Brain microvascular endothelial cell (primary cell): Measurements from ENCODE around the gene SLC16A7.

ENCODE experiments used
- DNase-seq: peaks from one replicate; pipeline ENCODE4 v3.0.0-alpha.2; 2020
- H3K27ac ChIP-seq: fragments of 250-450 bp; sonication (Bioruptor Pico); 2 replicates; pipeline ENCODE4 v1.5.1; 2020; ENCODE audit warnings: mild to moderate bottlenecking, moderate library complexity
- H3K27me3 ChIP-seq: fragments of 250-450 bp; sonication (Bioruptor Pico); replicated peaks from 2 replicates; pipeline ENCODE4 v1.5.1; 2020; ENCODE audit warnings: mild to moderate bottlenecking
- H3K36me3 ChIP-seq: fragments of 250-450 bp; sonication (Bioruptor Pico); replicated peaks from 2 replicates; pipeline ENCODE4 v1.5.1; 2020; ENCODE audit warnings: mild to moderate bottlenecking
- H3K4me3 ChIP-seq: 2 replicates; pipeline ENCODE4 v1.5.1; 2011; ENCODE audit warnings: low read depth, mild to moderate bottlenecking, control low read depth, low read length, moderate library complexity
- in situ Hi-C: cut with HindIII; loops from 2 replicates; pipeline ENCODE4 v1.10.0; 2017; ENCODE audit warnings: low sequenced_read_pairs, low pct_ligation_motif_present
- TF ChIP-seq, protein P1 (sequence below): IDR thresholded peaks from 2 replicates; pipeline ENCODE4 v1.5.1; 2011; ENCODE audit warnings: low read depth, mild to moderate bottlenecking, moderate library complexity, low read length, control low read depth, inconsistent platforms; ENCODE audit errors: missing control alignments

Gene SLC16A7

DNA sequence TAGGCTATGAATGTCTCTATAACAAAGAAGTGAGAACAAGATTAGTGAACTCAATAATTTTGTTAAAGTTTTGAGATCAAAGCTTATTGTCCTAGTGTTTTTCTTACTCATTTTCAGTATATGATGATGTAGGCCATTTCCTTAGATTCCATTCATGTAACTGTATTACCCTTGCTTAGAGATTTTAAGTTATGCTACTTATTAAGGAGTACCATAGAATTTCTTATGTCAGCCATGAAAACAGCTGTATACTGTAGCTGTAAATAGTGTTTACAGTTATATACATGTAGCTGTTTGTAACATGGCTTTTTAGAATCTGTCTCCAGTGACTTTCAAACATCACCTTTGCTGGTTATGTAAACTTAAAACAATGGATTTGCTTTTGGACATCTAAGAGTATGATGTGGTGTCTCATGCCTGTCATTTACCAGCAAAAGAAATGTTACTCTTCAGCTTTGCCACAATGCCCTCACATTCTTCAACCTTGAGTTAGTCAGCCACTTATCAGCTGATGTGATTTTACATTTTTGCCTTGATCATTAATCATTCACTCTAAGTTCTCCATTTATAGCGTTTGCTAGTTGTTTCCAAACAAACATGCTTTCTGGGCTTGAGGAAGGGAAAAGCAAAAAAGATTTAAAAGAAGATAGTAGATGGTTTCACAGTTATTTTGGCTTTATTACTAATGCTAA is 55.5 kb downstream of the SLC16A7 start:
- peak overlapping the region; percentile 32 for H3K27ac ChIP-seq
- no peaks in the 10 kb centered on the region for H3K27me3 ChIP-seq
- DNase-seq, result peak; percentile 32
- TF ChIP-seq, protein P1, sequence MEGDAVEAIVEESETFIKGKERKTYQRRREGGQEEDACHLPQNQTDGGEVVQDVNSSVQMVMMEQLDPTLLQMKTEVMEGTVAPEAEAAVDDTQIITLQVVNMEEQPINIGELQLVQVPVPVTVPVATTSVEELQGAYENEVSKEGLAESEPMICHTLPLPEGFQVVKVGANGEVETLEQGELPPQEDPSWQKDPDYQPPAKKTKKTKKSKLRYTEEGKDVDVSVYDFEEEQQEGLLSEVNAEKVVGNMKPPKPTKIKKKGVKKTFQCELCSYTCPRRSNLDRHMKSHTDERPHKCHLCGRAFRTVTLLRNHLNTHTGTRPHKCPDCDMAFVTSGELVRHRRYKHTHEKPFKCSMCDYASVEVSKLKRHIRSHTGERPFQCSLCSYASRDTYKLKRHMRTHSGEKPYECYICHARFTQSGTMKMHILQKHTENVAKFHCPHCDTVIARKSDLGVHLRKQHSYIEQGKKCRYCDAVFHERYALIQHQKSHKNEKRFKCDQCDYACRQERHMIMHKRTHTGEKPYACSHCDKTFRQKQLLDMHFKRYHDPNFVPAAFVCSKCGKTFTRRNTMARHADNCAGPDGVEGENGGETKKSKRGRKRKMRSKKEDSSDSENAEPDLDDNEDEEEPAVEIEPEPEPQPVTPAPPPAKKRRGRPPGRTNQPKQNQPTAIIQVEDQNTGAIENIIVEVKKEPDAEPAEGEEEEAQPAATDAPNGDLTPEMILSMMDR, result no peak
- H3K4me3 ChIP-seq, result no peak overlapping the region
- no peaks in the 10 kb centered on the region for H3K36me3 ChIP-seq
- in situ Hi-C loops, result no loop called here

DNA sequence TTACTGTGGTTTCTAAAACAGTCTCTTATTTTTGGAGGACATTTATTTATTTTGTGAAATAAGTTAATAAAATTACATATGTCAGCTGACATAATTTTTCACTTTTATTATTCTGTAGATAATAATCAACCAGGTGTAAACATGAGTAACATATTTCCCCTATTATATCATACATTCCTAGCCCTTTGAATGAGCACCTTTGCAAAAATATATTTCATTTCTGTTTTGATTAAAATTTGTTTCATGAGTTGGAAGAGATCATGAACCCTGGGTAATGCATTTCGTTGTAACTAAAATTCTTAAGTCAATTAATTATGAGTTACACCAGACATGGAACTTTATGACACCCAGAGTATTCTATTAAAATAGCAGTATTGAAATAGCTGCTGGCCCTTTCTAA is 56.3 kb downstream of the SLC16A7 start:
- in situ Hi-C loops, result no loop called here
- DNase-seq, result no peak
- H3K36me3 ChIP-seq, result no peaks in the 10 kb centered on the region
- H3K27me3 ChIP-seq, result no peaks in the 10 kb centered on the region
- H3K27ac ChIP-seq, result no peak overlapping the region
- TF ChIP-seq, protein P1, result no peak
- no peak overlapping the region for H3K4me3 ChIP-seq

DNA sequence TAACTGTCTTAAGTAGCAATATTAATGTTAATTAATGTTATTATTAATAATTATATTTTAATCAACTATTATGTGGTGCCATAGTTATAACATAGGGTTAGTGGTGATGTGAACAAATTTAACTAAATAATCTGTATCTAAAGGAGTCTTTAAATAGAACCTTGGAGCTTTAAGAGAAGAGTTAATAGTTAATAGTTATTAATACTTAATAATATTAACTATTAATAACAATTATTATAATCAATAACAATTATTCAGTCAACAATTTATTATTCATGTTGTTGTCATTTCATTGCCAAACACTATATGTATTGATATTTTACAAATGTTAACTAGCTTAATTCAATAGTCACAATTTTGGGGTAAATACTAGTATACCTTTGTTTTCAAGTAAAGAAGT is 58.2 kb downstream of the SLC16A7 start:
- in situ Hi-C loops, result no loop called here
- Histone ChIP-seq H3K27me3 (no peaks in the 10 kb centered on the region), H3K4me3 (no peak overlapping the region), H3K27ac (no peak overlapping the region), H3K36me3 (no peaks in the 10 kb centered on the region)
- TF ChIP-seq, protein P1, result no peak
- no peak for DNase-seq

DNA sequence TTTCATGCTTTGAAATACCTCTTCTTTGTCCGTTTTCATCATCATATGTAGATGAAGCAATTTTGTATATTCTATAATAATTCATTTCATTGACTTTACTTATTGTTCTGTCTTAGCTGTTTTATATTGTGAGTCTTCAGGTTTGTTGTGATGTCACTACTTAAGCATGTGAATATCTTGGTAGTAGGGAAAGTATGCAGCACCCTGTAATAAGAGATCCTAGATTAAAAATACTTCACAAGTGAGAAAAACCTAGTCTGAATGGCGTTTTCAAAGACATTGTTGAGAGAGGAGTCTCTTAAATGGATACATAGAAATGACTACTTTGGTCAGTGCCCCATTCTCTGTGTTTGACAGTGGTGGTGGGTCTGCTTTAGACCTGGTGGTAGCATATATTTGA is 61.4 kb downstream of the SLC16A7 start:
- Histone ChIP-seq H3K27ac (no peak overlapping the region), H3K36me3 (no peaks in the 10 kb centered on the region), H3K4me3 (no peak overlapping the region), H3K27me3 (no peaks in the 10 kb centered on the region)
- in situ Hi-C loops, result no loop called here
- TF ChIP-seq, protein P1, result no peak
- DNase-seq, result no peak

DNA sequence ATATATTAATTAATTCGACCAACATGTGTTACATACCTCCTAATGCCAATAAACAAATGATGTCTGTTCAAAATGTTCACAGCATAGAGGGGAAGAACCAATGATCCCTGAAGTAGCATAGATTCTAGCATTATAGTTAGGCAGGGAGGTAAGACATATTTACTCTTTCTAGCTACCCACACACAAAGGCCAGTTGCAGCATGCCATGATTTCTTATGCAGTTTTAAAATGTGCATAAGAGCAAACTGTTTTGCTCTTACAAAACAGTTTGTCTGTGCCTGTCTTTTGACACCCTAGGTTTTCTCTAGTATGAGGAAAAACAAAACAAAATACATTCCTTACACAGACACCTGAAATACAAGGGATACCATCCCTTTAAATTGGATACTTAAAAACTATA is 61.9 kb downstream of the SLC16A7 start:
- Histone ChIP-seq H3K36me3 (no peaks in the 10 kb centered on the region), H3K4me3 (no peak overlapping the region), H3K27ac (no peak overlapping the region), H3K27me3 (no peaks in the 10 kb centered on the region)
- no peak for DNase-seq
- TF ChIP-seq, protein P1, result no peak
- in situ Hi-C loops, result no loop called here

DNA sequence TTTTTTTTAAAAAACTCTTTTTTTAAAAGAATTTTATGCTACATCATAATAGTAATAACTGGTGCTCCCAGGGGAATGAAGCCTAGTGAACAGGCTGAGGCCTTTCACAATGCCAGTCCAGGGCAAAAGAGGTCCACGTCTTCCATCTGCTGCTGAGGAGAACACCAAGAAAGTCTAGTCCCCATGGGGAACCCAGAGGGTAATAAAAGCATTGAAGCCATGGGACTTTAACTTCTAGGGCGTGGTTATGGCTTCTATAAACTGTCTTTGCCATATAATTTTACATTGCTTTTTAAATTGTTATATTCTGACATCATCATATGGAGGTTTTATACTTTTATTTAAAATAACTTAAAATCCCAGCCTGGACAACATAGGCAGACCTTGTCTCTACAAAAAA is 64.3 kb downstream of the SLC16A7 start:
- Histone ChIP-seq H3K27me3 (no peaks in the 10 kb centered on the region), H3K4me3 (no peak overlapping the region), H3K27ac (no peak overlapping the region), H3K36me3 (no peaks in the 10 kb centered on the region)
- TF ChIP-seq, protein P1, result no peak
- in situ Hi-C loops, result no loop called here
- no peak for DNase-seq
